ENCODE data around the gene ERVK3-1.
A peak's percentile ranks its signal among the peaks of the same experiment; 100 is the strongest.

Gene ERVK3-1

DNA sequence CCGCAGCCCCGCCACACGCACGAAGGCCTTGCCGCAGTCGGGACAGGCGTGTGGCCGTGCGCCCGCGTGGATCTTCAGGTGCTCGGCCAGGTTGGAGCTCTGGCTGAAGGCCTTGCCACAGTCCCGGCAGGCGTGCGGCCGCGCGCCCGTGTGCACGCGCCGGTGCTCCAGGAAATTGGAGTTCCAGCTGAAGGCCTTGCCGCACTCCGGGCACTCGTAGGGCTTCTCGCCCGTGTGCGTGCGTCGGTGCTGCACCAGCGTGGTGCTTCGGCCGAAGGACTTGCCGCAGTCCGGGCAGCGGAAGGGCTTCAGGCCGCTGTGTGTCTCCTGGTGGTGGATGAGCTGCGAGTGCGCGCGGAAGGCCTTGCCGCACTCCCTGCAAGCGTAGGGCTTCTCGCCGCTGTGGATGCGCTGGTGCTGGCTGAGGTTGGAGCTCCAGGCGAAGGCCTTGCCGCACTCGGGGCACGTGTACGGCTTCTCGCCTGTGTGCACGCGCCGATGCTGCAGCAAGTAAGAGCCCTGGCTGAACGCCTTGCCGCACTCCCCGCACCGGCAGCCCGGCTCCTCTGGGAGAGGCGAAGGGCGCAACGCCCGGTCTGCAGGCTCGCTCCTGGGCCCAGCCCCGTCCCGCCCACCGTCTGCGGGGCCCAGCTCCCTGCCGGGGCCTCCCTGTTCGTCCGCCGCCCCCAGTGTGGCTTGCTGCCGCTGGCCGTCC is 51.7 kb downstream of the ERVK3-1 start:
- in situ Hi-C loops (cut with HindIII; ENCODE audit: low sequenced_read_pairs) = no loop called here
- TF ChIP-seq, protein P1, sequence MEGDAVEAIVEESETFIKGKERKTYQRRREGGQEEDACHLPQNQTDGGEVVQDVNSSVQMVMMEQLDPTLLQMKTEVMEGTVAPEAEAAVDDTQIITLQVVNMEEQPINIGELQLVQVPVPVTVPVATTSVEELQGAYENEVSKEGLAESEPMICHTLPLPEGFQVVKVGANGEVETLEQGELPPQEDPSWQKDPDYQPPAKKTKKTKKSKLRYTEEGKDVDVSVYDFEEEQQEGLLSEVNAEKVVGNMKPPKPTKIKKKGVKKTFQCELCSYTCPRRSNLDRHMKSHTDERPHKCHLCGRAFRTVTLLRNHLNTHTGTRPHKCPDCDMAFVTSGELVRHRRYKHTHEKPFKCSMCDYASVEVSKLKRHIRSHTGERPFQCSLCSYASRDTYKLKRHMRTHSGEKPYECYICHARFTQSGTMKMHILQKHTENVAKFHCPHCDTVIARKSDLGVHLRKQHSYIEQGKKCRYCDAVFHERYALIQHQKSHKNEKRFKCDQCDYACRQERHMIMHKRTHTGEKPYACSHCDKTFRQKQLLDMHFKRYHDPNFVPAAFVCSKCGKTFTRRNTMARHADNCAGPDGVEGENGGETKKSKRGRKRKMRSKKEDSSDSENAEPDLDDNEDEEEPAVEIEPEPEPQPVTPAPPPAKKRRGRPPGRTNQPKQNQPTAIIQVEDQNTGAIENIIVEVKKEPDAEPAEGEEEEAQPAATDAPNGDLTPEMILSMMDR (IDR thresholded peaks at IDR 0.05; ENCODE audit: low read depth, low read length, missing control alignments) = no peak
- H3K4me3 ChIP-seq (ENCODE audit: low read depth, low read length) = no peak overlapping the region
- no peak for DNase-seq (ENCODE audit: low read depth)

DNA sequence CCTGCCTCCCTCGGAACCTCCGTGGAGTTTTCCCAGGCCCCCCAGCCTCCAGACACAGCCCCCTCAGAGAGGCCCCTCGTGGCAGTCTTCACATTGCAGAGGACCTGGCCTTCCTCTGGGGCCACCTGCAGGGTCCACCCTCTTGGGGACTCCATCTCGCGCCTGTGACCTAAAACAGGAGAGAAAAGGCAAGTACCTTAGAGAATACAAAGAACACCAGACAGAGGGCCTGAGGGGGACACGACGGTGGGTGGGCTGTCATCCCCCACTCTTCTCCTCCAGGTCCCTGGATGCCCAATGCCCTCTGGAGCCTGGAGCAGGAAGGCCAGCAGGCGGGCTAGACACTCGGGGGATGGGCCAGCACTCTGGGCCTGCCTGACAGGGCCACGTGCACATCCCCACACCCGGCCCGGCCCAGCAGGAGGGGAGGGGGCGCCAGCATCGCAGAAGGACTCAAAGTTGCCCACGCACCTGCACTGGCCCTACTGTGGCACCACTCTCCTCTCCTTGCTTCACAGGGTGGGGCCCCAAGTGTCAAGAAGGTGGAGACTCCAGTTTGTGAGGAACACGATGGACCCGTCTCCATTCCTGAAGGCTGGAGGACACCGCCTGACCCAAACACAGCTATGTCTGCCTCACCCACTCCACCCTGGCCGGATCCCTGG is 52.4 kb downstream of the ERVK3-1 start:
- H3K4me3 ChIP-seq (ENCODE audit: low read depth, low read length) = no peak overlapping the region
- DNase-seq (ENCODE audit: low read depth) = no peak
- TF ChIP-seq, protein P1 (IDR thresholded peaks at IDR 0.05; ENCODE audit: low read depth, low read length, missing control alignments) = no peak
- in situ Hi-C loops (cut with HindIII; ENCODE audit: low sequenced_read_pairs) = no loop called here

GRCh38 chr19:58361900-58362271 is 56.7 kb downstream of the ERVK3-1 start:
- peak; percentile 11 for DNase-seq (ENCODE audit: low read depth)
- in situ Hi-C loops (cut with HindIII; ENCODE audit: low sequenced_read_pairs) = no loop called here

GRCh38 chr19:58362272-58362994 is 57.3 kb downstream of the ERVK3-1 start, which contains the start of gene ZNF497:
ZNF497 (minus strand) TSS chr19:58362751; CDS start chr19:58357635, 5,116 bp downstream.
- TF ChIP-seq, protein P1 (IDR thresholded peaks at IDR 0.05; ENCODE audit: low read depth, low read length, missing control alignments) = no peak
- peak within 1 kb of the TSS; percentile 73 for H3K4me3 ChIP-seq (ENCODE audit: low read depth, low read length)
- peak; percentile 86 for DNase-seq (ENCODE audit: low read depth)
- in situ Hi-C loops (cut with HindIII; ENCODE audit: low sequenced_read_pairs) = no loop called here

More at GRCh38 chr19:58361900-58362271, 56.7 kb downstream of the ERVK3-1 start:
- TF ChIP-seq, protein P1 (IDR thresholded peaks at IDR 0.05; ENCODE audit: low read depth, low read length, missing control alignments) = no peak
- peak overlapping the region; percentile 73 for H3K4me3 ChIP-seq (ENCODE audit: low read depth, low read length)

GRCh38 chr19:58364146-58364545 is 59.0 kb downstream of the ERVK3-1 start:
- TF ChIP-seq, protein P1 (IDR thresholded peaks at IDR 0.05; ENCODE audit: low read depth, low read length, missing control alignments) = no peak
- no peak for DNase-seq (ENCODE audit: low read depth)
- in situ Hi-C loops (cut with HindIII; ENCODE audit: low sequenced_read_pairs) = no loop called here
- H3K4me3 ChIP-seq (ENCODE audit: low read depth, low read length) = no peak overlapping the region
